Suppressor macrophage treated with lipopolysaccharide for 1 hour (primary cell): Measurements from ENCODE around the gene PLA2G4C.

Source experiments
- DNase-seq, 3 donors: peaks; one replicate each; pipeline ENCODE4 v3.0.0-alpha.2; 2020 to 2022

PLA2G4C gene

GRCh38 chr19:48053076-48053475 lies 57.5 kb downstream of the PLA2G4C start:
- no peak for DNase-seq

GRCh38 chr19:48051335-48052033 lies 59.1 kb downstream of the PLA2G4C start:
- DNase-seq: no peak

GRCh38 chr19:48044561-48044960 lies 66.1 kb downstream of the PLA2G4C start:
- DNase-seq: no peak

GRCh38 chr19:48043675-48044258 lies 66.8 kb downstream of the PLA2G4C start, which contains the start of gene CABP5:
TSS of gene CABP5 (minus strand) at chr19:48044079. CDS start at chr19:48043922, 157 bp downstream.
- DNase-seq: no peak

GRCh38 chr19:48041877-48042580 lies 68.6 kb downstream of the PLA2G4C start:
- no peak for DNase-seq

DNA sequence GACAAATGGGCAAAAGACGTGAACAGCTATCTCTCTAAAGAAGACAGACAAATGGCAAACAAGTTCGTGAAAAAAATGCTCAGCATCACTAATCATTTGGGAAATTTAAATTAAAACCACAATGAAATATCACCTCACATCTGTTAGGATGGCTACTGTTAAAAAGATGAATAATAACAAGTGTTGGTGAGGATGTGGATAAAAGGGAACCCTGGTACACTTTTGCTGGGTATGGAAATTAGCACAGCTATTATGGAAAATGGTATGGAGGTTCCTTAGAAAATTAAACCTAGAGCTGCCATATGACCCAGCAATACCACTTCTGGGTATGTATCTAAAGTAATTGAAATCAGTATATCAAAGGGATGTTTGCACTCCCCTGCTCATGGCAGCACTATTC lies 73.9 kb downstream of the PLA2G4C start:
- no peak for DNase-seq

GRCh38 chr19:48033604-48034003 lies 77.0 kb downstream of the PLA2G4C start:
- no peak for DNase-seq

DNA sequence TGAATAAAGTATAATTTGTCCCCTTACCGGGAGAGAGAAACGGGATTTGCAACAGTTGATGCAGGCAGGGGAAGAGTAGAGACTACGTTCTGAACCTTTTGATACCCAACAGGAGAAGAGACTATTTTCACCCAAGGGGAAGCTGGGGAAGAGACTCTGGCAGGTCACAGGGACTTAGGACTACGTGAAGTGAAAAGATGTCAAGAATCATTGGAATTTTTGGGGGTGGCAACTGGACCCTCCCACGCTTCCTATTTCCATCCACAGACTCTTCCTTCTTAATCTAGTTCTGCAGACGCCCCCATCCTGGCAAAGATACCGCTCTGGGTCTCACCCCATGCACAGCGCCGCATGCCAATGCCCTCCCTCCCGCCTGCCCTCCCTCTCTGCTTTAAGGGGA lies 80.5 kb downstream of the PLA2G4C start:
- DNase-seq: no peak

DNA sequence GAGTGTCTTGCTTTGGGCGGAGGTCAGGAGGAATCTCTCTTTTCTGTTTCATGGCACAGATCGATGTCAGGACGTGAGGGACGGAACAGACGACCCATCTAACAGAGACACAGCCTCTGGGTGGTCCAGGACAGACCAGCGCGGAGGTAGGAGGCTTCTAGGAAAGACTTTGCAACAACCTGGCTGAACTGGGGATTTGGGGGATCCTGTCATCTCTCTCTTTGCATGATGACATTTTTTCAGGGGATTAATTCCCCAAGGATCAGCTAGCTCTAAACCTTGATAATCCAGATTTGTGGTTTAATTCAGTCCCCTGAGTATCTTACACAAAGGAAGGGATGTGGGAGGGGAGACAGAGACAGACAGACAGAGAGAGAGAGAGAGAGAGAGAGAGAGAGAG lies 81.2 kb downstream of the PLA2G4C start:
- no peak for DNase-seq

DNA sequence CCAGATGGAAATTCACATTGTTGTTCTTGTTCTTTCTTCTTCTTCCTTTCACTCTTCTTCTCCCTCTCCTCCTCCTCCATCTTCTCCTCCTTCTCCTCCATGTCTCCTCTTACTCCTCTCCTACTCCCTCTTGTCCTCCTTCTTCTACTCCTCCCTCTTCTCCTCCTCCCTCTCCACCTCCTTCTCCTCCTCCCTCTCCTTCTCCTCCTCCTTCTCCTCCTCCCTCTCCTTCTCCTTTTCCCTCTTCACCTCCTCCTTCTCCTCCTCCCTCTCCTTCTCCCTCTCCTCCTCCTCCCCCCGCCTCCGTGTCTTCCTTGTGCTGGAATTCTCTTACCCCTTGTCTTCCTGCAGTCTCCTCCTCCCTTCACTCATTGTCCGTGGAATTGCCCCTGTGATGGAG lies 85.1 kb downstream of the PLA2G4C start:
- no peak for DNase-seq

GRCh38 chr19:48023518-48023917 lies 87.1 kb downstream of the PLA2G4C start:
- no peak for DNase-seq

- DNase-seq: no peak
Observed at GRCh38 chr19:48023011-48023410, 87.6 kb downstream of the PLA2G4C start.

- peak; percentile 46 to 71 (median 68) for DNase-seq
Observed at GRCh38 chr19:48020686-48021085, 89.9 kb downstream of the PLA2G4C start.

GRCh38 chr19:48010932-48011758 lies 99.5 kb downstream of the PLA2G4C start:
- peak in 2 of 3 donors; percentile 3 to 21 for DNase-seq

- peak in 2 of 3 donors; percentile 5 to 6 for DNase-seq
Observed at GRCh38 chr19:48006762-48007161, 103.9 kb downstream of the PLA2G4C start.

DNA sequence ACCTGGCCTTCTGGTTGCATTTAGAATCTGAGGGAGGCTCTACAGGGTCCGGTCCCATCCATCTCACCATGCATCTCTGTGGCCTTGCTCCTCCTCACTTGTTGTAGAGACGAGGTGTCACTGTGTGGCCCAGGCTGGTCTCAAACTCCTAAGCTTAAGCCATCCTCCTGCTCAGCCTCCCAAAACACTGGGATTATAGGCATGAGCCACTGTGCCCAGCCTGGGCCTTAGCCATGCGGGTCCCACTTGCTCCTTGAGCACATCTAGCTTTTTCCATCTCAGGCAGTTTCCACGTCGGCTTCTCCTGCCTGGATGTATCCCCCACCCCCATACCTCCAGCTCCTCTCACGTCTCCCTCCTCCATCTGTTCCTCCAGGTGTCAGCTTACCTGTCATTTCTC lies 106.4 kb downstream of the PLA2G4C start:
- DNase-seq: no peak

DNA sequence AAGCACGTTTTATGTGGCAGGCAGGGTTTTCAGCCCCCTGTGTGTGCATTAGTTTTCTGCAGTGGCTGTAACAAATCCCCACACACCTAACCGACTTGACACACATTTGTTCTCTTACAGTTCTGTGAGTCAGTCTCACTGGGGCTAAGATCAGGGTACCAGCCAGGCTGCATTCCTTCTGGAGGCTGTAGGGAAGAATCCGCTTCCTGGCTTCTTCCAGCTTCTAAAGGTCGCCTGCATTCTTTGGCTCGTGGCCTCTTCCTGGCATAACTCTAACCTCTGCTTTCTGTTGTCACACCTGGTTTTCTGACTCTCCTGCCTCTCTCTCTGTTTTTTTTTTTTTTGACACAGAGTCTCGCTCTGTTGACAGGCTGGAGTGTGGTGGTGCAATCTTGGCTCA lies 109.8 kb downstream of the PLA2G4C start:
- no peak for DNase-seq

GRCh38 chr19:47998800-47999199 lies 111.8 kb downstream of the PLA2G4C start:
- no peak for DNase-seq
